K562 (cell line): ENCODE data around the gene PNPLA8. TPM values are rescaled to one million over a fixed set of nuclear protein-coding genes. Genes with fewer than 3 reads are reported as not detected.

Experiments
- MCM2 ChIP-seq: fragments of 450-650 bp; IDR thresholded peaks from 2 replicates; pipeline ENCODE4 v1.6.1; 2017; ENCODE audit warnings: low read depth, mild to moderate bottlenecking
- SRSF9 ChIP-seq: fragments of 200-400 bp; formaldehyde crosslinking; IDR thresholded peaks from 2 replicates; pipeline ENCODE4 v1.6.1; 2017; ENCODE audit warnings: low read depth, low read length, borderline replicate concordance
- TAF9B ChIP-seq: fragments of 450-650 bp; IDR thresholded peaks from 2 replicates; pipeline ENCODE4 v1.6.1; 2018; ENCODE audit warnings: mild to moderate bottlenecking; ENCODE audit not compliant: partially characterized antibody
- polyA plus RNA-seq, 8 experiments: library from polyadenylated mRNA; depleted of rRNA in 4 of 8; stranded (reverse) in 5 of 8; unstranded in 3 of 8; fragments of >200 nt; fragmentation: Nextera tagmentation in 2 of 8; fragmentation: Illumina TruSeq in 1 of 8; extraction: Ambion mirVana in 2 of 8; extraction: Trizol in 1 of 8; gene quantifications; 2 replicates each; pipeline versions ENCODE4 v1.2.1 to v1.2.3, GENCODE V29; 2011 to 2014; ENCODE audit warnings: inconsistent platforms in 1 of 8, missing spikeins in 1 of 8
- total RNA-seq, 7 experiments: library from RNA; depleted of rRNA in 6 of 7; stranded (reverse); fragments of >200 nt in 6 of 7; fragmentation: Illumina TruSeq in 2 of 7; extraction: Trizol in 2 of 7; gene quantifications; 2 replicates each; pipeline versions ENCODE4 v1.2.1 to v1.2.3, GENCODE V29; 2011 to 2021; ENCODE audit warnings: low replicate concordance in 1 of 7
- TF ChIP-seq, protein P1 (sequence below): fragments of 450-650 bp; conservative IDR thresholded peaks from 2 replicates; pipeline ENCODE4 v1.6.1; 2016; ENCODE audit warnings: missing genetic modification characterization, low read depth, mild to moderate bottlenecking, missing compliant biosample characterization, moderate library complexity
- TF ChIP-seq, protein P2 (sequence below): fragments of 200-600 bp; sonication (generic); IDR thresholded peaks from one replicate; pipeline ENCODE4 v1.6.1; 2012; ENCODE audit warnings: mild to moderate bottlenecking, low read depth, low read length, inconsistent platforms
- TF ChIP-seq, protein P3 (sequence below): fragments of 450-650 bp; formaldehyde crosslinking; conservative IDR thresholded peaks from 2 replicates; pipeline ENCODE4 v1.4.0; 2022; ENCODE audit warnings: mild to moderate bottlenecking, missing genetic modification characterization
- TF ChIP-seq, protein P4 (sequence below): fragments of 450-650 bp; IDR thresholded peaks from 2 replicates; pipeline ENCODE4 v1.6.1; 2016; ENCODE audit warnings: borderline replicate concordance

PNPLA8 gene
- total and polyA plus RNA-seq, 9 of the 15 experiments (the other 6 are each of a cell fraction or from before 2014, with no cell fraction given) = 12.8 to 27.6 (median 16.3) TPM

DNA sequence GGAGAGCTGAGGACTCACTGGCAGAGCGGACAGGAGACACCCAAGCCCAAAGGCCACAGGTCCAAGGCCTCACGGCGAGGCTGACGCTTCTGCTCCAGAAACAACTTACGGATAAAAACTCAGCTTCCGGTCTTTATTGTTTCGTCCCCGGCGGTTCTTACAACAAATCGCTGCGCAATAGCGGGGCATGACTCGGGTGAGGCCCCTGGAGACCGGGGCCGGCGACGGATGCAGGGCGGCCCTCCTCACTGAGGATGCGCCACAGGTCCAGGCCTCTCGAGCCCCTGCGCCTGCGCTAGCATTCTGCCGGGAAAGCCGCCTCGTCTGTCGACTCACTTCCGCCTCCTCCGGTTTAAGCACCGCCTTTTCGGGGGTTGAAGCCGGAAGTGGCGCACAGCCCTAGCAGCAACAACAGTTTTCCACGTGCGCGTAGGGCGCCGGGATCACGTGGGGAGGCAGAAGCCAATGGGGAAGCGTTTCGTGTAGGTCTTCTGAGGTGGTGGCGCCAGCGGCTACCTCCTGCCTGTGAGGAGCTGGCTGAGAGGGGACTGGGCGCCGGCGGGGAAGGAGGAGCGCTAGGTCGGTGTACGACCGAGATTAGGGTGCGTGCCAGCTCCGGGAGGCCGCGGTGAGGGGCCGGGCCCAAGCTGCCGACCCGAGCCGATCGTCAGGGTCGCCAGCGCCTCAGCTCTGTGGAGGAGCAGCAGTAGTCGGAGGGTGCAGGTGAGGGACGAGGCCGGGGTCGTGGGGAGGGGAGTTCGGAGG, 43.6 kb upstream of the PNPLA8 start, which contains the start of the genes DNAJB9 and THAP5 (continued):
- TF ChIP-seq, protein P1, sequence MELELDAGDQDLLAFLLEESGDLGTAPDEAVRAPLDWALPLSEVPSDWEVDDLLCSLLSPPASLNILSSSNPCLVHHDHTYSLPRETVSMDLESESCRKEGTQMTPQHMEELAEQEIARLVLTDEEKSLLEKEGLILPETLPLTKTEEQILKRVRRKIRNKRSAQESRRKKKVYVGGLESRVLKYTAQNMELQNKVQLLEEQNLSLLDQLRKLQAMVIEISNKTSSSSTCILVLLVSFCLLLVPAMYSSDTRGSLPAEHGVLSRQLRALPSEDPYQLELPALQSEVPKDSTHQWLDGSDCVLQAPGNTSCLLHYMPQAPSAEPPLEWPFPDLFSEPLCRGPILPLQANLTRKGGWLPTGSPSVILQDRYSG (tag) = peak; percentile 50; the same call in 1 of the 2 replicates
- TF ChIP-seq, protein P2, sequence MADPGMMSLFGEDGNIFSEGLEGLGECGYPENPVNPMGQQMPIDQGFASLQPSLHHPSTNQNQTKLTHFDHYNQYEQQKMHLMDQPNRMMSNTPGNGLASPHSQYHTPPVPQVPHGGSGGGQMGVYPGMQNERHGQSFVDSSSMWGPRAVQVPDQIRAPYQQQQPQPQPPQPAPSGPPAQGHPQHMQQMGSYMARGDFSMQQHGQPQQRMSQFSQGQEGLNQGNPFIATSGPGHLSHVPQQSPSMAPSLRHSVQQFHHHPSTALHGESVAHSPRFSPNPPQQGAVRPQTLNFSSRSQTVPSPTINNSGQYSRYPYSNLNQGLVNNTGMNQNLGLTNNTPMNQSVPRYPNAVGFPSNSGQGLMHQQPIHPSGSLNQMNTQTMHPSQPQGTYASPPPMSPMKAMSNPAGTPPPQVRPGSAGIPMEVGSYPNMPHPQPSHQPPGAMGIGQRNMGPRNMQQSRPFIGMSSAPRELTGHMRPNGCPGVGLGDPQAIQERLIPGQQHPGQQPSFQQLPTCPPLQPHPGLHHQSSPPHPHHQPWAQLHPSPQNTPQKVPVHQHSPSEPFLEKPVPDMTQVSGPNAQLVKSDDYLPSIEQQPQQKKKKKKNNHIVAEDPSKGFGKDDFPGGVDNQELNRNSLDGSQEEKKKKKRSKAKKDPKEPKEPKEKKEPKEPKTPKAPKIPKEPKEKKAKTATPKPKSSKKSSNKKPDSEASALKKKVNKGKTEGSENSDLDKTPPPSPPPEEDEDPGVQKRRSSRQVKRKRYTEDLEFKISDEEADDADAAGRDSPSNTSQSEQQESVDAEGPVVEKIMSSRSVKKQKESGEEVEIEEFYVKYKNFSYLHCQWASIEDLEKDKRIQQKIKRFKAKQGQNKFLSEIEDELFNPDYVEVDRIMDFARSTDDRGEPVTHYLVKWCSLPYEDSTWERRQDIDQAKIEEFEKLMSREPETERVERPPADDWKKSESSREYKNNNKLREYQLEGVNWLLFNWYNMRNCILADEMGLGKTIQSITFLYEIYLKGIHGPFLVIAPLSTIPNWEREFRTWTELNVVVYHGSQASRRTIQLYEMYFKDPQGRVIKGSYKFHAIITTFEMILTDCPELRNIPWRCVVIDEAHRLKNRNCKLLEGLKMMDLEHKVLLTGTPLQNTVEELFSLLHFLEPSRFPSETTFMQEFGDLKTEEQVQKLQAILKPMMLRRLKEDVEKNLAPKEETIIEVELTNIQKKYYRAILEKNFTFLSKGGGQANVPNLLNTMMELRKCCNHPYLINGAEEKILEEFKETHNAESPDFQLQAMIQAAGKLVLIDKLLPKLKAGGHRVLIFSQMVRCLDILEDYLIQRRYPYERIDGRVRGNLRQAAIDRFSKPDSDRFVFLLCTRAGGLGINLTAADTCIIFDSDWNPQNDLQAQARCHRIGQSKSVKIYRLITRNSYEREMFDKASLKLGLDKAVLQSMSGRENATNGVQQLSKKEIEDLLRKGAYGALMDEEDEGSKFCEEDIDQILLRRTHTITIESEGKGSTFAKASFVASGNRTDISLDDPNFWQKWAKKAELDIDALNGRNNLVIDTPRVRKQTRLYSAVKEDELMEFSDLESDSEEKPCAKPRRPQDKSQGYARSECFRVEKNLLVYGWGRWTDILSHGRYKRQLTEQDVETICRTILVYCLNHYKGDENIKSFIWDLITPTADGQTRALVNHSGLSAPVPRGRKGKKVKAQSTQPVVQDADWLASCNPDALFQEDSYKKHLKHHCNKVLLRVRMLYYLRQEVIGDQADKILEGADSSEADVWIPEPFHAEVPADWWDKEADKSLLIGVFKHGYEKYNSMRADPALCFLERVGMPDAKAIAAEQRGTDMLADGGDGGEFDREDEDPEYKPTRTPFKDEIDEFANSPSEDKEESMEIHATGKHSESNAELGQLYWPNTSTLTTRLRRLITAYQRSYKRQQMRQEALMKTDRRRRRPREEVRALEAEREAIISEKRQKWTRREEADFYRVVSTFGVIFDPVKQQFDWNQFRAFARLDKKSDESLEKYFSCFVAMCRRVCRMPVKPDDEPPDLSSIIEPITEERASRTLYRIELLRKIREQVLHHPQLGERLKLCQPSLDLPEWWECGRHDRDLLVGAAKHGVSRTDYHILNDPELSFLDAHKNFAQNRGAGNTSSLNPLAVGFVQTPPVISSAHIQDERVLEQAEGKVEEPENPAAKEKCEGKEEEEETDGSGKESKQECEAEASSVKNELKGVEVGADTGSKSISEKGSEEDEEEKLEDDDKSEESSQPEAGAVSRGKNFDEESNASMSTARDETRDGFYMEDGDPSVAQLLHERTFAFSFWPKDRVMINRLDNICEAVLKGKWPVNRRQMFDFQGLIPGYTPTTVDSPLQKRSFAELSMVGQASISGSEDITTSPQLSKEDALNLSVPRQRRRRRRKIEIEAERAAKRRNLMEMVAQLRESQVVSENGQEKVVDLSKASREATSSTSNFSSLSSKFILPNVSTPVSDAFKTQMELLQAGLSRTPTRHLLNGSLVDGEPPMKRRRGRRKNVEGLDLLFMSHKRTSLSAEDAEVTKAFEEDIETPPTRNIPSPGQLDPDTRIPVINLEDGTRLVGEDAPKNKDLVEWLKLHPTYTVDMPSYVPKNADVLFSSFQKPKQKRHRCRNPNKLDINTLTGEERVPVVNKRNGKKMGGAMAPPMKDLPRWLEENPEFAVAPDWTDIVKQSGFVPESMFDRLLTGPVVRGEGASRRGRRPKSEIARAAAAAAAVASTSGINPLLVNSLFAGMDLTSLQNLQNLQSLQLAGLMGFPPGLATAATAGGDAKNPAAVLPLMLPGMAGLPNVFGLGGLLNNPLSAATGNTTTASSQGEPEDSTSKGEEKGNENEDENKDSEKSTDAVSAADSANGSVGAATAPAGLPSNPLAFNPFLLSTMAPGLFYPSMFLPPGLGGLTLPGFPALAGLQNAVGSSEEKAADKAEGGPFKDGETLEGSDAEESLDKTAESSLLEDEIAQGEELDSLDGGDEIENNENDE = no peak
- TF ChIP-seq, protein P3, sequence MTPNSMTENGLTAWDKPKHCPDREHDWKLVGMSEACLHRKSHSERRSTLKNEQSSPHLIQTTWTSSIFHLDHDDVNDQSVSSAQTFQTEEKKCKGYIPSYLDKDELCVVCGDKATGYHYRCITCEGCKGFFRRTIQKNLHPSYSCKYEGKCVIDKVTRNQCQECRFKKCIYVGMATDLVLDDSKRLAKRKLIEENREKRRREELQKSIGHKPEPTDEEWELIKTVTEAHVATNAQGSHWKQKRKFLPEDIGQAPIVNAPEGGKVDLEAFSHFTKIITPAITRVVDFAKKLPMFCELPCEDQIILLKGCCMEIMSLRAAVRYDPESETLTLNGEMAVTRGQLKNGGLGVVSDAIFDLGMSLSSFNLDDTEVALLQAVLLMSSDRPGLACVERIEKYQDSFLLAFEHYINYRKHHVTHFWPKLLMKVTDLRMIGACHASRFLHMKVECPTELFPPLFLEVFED (CRISPR knock-in tag) = peak; percentile 87
- TF ChIP-seq TAF9B (peak; percentile 89), SRSF9 (no peak), MCM2 (no peak)
- TF ChIP-seq, protein P4, sequence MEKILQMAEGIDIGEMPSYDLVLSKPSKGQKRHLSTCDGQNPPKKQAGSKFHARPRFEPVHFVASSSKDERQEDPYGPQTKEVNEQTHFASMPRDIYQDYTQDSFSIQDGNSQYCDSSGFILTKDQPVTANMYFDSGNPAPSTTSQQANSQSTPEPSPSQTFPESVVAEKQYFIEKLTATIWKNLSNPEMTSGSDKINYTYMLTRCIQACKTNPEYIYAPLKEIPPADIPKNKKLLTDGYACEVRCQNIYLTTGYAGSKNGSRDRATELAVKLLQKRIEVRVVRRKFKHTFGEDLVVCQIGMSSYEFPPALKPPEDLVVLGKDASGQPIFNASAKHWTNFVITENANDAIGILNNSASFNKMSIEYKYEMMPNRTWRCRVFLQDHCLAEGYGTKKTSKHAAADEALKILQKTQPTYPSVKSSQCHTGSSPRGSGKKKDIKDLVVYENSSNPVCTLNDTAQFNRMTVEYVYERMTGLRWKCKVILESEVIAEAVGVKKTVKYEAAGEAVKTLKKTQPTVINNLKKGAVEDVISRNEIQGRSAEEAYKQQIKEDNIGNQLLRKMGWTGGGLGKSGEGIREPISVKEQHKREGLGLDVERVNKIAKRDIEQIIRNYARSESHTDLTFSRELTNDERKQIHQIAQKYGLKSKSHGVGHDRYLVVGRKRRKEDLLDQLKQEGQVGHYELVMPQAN = peak; percentile 96
